GM23338 (cell line): Measurements from ENCODE around the gene TMEM182. TPM values are rescaled to one million over a fixed set of nuclear protein-coding genes. Genes with fewer than 3 reads are reported as not detected.

Experiments used
- ATAC-seq: fragments of 200-7000 bp; cut with Tn5 transposase; 3 replicates; pipeline ENCODE4 v1.9.1; 2020
- DNase-seq: peaks from one replicate; pipeline ENCODE4 v3.0.0-alpha.2; 2015; ENCODE audit warnings: low spot score
- H2AFZ ChIP-seq: fragments of 200-600 bp; sonication (generic); 2 replicates; pipeline ENCODE4 v1.8.0; 2016; ENCODE audit warnings: antibody characterized with exemption, mild to moderate bottlenecking, moderate library complexity
- H3F3A ChIP-seq: fragments of 200-600 bp; sonication (generic); replicated peaks from 2 replicates; pipeline ENCODE4 v1.8.0; 2017; ENCODE audit warnings: antibody characterized with exemption, mixed run types, low read depth
- H3K27ac ChIP-seq: fragments of 200-600 bp; sonication (generic); 2 replicates; pipeline ENCODE4 v1.6.1; 2016; ENCODE audit warnings: low read depth
- H3K27me3 ChIP-seq: fragments of 200-600 bp; sonication (generic); 2 replicates; pipeline ENCODE4 v1.8.0; 2016; ENCODE audit warnings: mild to moderate bottlenecking, mixed run types, moderate library complexity; ENCODE audit not compliant: insufficient read depth
- H3K36me3 ChIP-seq: fragments of 200-600 bp; sonication (generic); 2 replicates; pipeline ENCODE4 v1.8.0; 2016; ENCODE audit warnings: mild to moderate bottlenecking; ENCODE audit not compliant: insufficient read depth
- H3K4me1 ChIP-seq: fragments of 200-600 bp; sonication (generic); 2 replicates; pipeline ENCODE4 v1.8.0; 2016; ENCODE audit warnings: mild to moderate bottlenecking, moderate library complexity; ENCODE audit not compliant: insufficient read depth
- H3K4me2 ChIP-seq: fragments of 200-600 bp; sonication (generic); 2 replicates; pipeline ENCODE4 v1.7.1; 2017; ENCODE audit warnings: mixed run types
- H3K4me3 ChIP-seq: fragments of 200-600 bp; sonication (generic); 2 replicates; pipeline ENCODE4 v1.6.1; 2016; ENCODE audit warnings: mixed run types
- H3K79me2 ChIP-seq: fragments of 200-600 bp; sonication (generic); replicated peaks from 2 replicates; pipeline ENCODE4 v1.8.0; 2017; ENCODE audit warnings: mild to moderate bottlenecking; ENCODE audit not compliant: insufficient read depth
- H3K9me2 ChIP-seq: fragments of 200-600 bp; sonication (generic); 2 replicates; pipeline ENCODE4 v1.8.0; 2017; ENCODE audit not compliant: insufficient read depth
- H4K20me1 ChIP-seq: fragments of 200-600 bp; sonication (generic); replicated peaks from 2 replicates; pipeline ENCODE4 v1.8.0; 2017; ENCODE audit warnings: mild to moderate bottlenecking; ENCODE audit not compliant: insufficient read depth
- H3K27ac Mint-ChIP-seq: 2 replicates; pipeline ENCODE4 v1.8.0; 2020; ENCODE audit warnings: inconsistent platforms, mild to moderate bottlenecking, moderate library complexity, mixed read lengths
- H3K27me3 Mint-ChIP-seq: 3 replicates; pipeline ENCODE4 v1.8.0; 2022; ENCODE audit warnings: low read depth, mild to moderate bottlenecking, moderate library complexity, mixed read lengths, inconsistent platforms; ENCODE audit not compliant: insufficient read depth, poor library complexity
- H3K36me3 Mint-ChIP-seq: 3 replicates; pipeline ENCODE4 v1.8.0; 2021; ENCODE audit warnings: low read depth, mild to moderate bottlenecking, inconsistent platforms, moderate library complexity, mixed read lengths
- H3K4me1 Mint-ChIP-seq: 3 replicates; pipeline ENCODE4 v1.8.0; 2020; ENCODE audit warnings: mild to moderate bottlenecking, inconsistent platforms, mixed read lengths
- H3K4me3 Mint-ChIP-seq: 3 replicates; pipeline ENCODE4 v1.8.0; 2021; ENCODE audit warnings: moderate library complexity, mild to moderate bottlenecking, inconsistent platforms, mixed read lengths
- H3K9me3 Mint-ChIP-seq: 3 replicates; pipeline ENCODE4 v1.8.0; 2020; ENCODE audit warnings: moderate library complexity, mild to moderate bottlenecking, inconsistent platforms, mixed read lengths
- CREB1 ChIP-seq: fragments of 250-450 bp; sonication (Bioruptor Pico); IDR thresholded peaks from 2 replicates; pipeline ENCODE4 v1.5.0; 2020; ENCODE audit warnings: low read depth, mild to moderate bottlenecking, moderate library complexity
- CTCF ChIP-seq, 2 experiments: fragments of 200-600 bp in 1 of 2; sonication (generic) in 1 of 2; conservative IDR thresholded peaks; 2 replicates each; pipeline versions ENCODE4 v1.5.1 to v1.6.1; 2016 to 2017; ENCODE audit warnings: antibody characterized with exemption in 2 of 2, low read depth in 2 of 2, mild to moderate bottlenecking in 2 of 2, moderate library complexity in 1 of 2
- JUNB ChIP-seq: IDR thresholded peaks from one replicate; pipeline ENCODE4 v1.6.1; 2016; ENCODE audit warnings: antibody characterized with exemption; ENCODE audit not compliant: unreplicated experiment
- NANOG ChIP-seq: IDR thresholded peaks from 2 replicates; pipeline ENCODE4 v1.6.1; 2016; ENCODE audit warnings: antibody characterized with exemption, borderline replicate concordance
- REST ChIP-seq: IDR thresholded peaks from one replicate; pipeline ENCODE4 v1.6.1; 2018; ENCODE audit warnings: antibody characterized with exemption; ENCODE audit not compliant: unreplicated experiment
- STAT1 ChIP-seq: IDR thresholded peaks from one replicate; pipeline ENCODE4 v1.6.1; 2016; ENCODE audit warnings: antibody characterized with exemption; ENCODE audit not compliant: unreplicated experiment
- ZNF114 ChIP-seq: fragments of 250-450 bp; sonication (Bioruptor Pico); IDR thresholded peaks from 2 replicates; pipeline ENCODE4 v1.5.0; 2020; ENCODE audit warnings: mild to moderate bottlenecking, moderate library complexity
- polyA plus RNA-seq: library from polyadenylated mRNA; unstranded; fragments of >200 nt; fragmentation: Nextera tagmentation; extraction: Ambion mirVana; gene quantifications from 2 replicates; pipeline ENCODE4 v1.2.1, GENCODE V29; 2016
- total RNA-seq: library from RNA; depleted of rRNA; stranded (reverse); fragments of >200 nt; shearing (Covaris generic); gene quantifications from 2 replicates; pipeline ENCODE4 v1.2.3, GENCODE V29; 2014

TMEM182 gene
- total and polyA plus RNA-seq, 2 experiments from 2014 or later = 5.2 to 7.2 TPM

GRCh38 chr2:102771114-102771513, 9.3 kb downstream of the TMEM182 start:
- H3K27me3 Mint-ChIP-seq = no peaks in the 10 kb centered on the region
- no peak overlapping the region for H3K27ac Mint-ChIP-seq
- Histone ChIP-seq H3K27me3 (no peaks in the 10 kb centered on the region), H3F3A (no peaks in the 10 kb centered on the region), H3K4me2 (no peak overlapping the region), H3K79me2 (no peaks in the 10 kb centered on the region), H3K9me2 (no peaks in the 10 kb centered on the region), H2AFZ (no peak overlapping the region), H3K27ac (no peak overlapping the region), H4K20me1 (no peaks in the 10 kb centered on the region), H3K4me3 (no peak overlapping the region), H3K36me3 (no peaks in the 10 kb centered on the region), H3K4me1 (no peaks in the 10 kb centered on the region)
- no peak for DNase-seq
- H3K9me3 Mint-ChIP-seq = no peaks in the 10 kb centered on the region
- ATAC-seq = no peak; the same call in 2 of the 3 replicates
- H3K4me1 Mint-ChIP-seq = peaks cover 4% of the 10 kb centered on the region
- H3K36me3 Mint-ChIP-seq = peaks cover 17% of the 10 kb centered on the region
- H3K4me3 Mint-ChIP-seq = no peak overlapping the region
- TF ChIP-seq JUNB (no peak), CTCF (conservative IDR thresholded peaks at IDR 0.05; ENCODE audit: low read depth in 2 of 2) (no peak), ZNF114 (CRISPR knock-in tag) (no peak), STAT1 (no peak), NANOG (no peak), CREB1 (CRISPR knock-in tag) (no peak), REST (no peak)

- Mint-ChIP-seq H3K4me3 (no peak overlapping the region), H3K9me3 (no peaks in the 10 kb centered on the region), H3K27me3 (no peaks in the 10 kb centered on the region), H3K27ac (no peak overlapping the region), H3K36me3 (peaks cover 17% of the 10 kb centered on the region), H3K4me1 (peaks cover 4% of the 10 kb centered on the region)
- ATAC-seq (no peak), DNase-seq (no peak)
- H3K4me3 ChIP-seq = no peak overlapping the region
- no peaks in the 10 kb centered on the region for H3K9me2 ChIP-seq
- H2AFZ ChIP-seq = no peak overlapping the region
- H3F3A ChIP-seq = no peaks in the 10 kb centered on the region
- H3K36me3 ChIP-seq = no peaks in the 10 kb centered on the region
- no peaks in the 10 kb centered on the region for H3K79me2 ChIP-seq
- no peak overlapping the region for H3K27ac ChIP-seq
- H3K4me1 ChIP-seq = no peaks in the 10 kb centered on the region
- H3K4me2 ChIP-seq = no peak overlapping the region
- no peaks in the 10 kb centered on the region for H4K20me1 ChIP-seq
- H3K27me3 ChIP-seq = no peaks in the 10 kb centered on the region
- no peak for TF ChIP-seq REST
Measured at GRCh38 chr2:102772659-102773058, 10.8 kb downstream of the TMEM182 start.
